GM19099 (cell line): ENCODE data around the gene IRF2BP1.

Experiments
- POLR2A ChIP-seq: IDR thresholded peaks from 3 replicates; pipeline ENCODE4 v1.6.1; 2011; ENCODE audit warnings: low read depth; ENCODE audit not compliant: insufficient read length; ENCODE audit errors: extremely low read depth

IRF2BP1 gene

GRCh38 chr19:45854167-45854778, 31.7 kb downstream of the IRF2BP1 start:
- no peak for TF ChIP-seq POLR2A

GRCh38 chr19:45852983-45853382, 33.0 kb downstream of the IRF2BP1 start:
- TF ChIP-seq POLR2A, result no peak

GRCh38 chr19:45852145-45852750, 33.7 kb downstream of the IRF2BP1 start:
- no peak for TF ChIP-seq POLR2A

GRCh38 chr19:45848922-45849321, 37.0 kb downstream of the IRF2BP1 start:
- TF ChIP-seq POLR2A, result no peak

- TF ChIP-seq POLR2A, result no peak
Observed at GRCh38 chr19:45847663-45848062, 38.3 kb downstream of the IRF2BP1 start.

GRCh38 chr19:45842198-45842597, 43.7 kb downstream of the IRF2BP1 start:
- no peak for TF ChIP-seq POLR2A

GRCh38 chr19:45834970-45835369, 51.0 kb downstream of the IRF2BP1 start:
- no peak for TF ChIP-seq POLR2A
